GM18868 (cell line): ENCODE data around the gene PPP1R12A.

Source experiments
- ATAC-seq: cut with Tn5 transposase; IDR thresholded peaks from one replicate; pipeline ENCODE4 v1.9.1; 2021; ENCODE audit warnings: mild to moderate bottlenecking, moderate library complexity; ENCODE audit not compliant: unreplicated experiment

PPP1R12A gene

DNA sequence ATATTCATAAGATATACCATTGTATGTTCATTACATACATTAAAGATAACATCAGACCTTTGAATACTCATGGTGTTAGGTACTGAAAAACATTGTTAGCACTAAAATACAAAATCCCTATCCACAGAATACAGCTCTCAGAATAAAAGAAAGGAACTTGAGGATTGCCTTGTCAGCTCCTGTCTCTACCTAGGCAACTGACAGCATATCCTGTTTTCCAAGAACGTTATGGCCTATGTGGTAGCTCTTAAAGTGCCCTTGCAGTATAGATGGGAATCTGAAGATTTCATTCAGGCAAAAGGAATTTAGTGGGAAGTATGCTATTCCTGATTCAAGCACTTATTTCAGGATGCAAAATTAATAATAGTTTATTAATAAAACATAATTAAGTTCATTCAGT is 1.8 kb upstream of the PPP1R12A start:
- no peak for ATAC-seq

DNA sequence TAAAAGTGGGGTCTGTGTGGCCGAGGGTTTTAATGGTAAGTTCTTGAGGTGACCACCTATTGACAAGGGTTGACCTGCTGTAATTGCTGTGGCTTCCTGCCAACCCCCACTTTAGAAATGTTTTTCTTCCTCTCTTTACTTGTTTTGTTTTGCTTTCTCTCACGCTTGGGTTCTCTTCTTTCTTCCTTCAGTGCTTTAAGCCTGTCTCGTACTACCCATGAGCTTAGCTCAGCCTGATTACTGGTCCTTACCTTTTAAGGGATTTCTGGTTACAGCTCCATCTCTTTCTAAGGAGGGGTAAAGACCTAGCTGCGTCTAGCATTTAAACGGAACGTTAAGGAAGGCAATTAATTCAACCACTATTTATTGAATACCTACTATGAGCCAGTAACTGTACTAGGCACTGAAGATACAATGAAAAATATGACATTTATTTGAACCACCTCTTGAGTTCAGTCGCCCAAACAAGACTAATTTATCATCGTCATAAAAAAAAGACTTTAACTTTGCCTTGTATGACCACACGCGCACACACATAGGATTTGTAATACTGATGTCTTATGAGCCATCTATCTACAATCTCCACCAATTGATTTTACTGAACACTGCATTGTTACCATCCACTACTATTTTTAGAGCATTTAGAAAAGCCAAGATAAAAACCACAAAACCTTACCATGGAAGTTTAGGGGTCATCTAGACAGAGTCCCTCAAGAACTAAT is 888 bp upstream of the PPP1R12A start:
- ATAC-seq = peak; percentile 13

DNA sequence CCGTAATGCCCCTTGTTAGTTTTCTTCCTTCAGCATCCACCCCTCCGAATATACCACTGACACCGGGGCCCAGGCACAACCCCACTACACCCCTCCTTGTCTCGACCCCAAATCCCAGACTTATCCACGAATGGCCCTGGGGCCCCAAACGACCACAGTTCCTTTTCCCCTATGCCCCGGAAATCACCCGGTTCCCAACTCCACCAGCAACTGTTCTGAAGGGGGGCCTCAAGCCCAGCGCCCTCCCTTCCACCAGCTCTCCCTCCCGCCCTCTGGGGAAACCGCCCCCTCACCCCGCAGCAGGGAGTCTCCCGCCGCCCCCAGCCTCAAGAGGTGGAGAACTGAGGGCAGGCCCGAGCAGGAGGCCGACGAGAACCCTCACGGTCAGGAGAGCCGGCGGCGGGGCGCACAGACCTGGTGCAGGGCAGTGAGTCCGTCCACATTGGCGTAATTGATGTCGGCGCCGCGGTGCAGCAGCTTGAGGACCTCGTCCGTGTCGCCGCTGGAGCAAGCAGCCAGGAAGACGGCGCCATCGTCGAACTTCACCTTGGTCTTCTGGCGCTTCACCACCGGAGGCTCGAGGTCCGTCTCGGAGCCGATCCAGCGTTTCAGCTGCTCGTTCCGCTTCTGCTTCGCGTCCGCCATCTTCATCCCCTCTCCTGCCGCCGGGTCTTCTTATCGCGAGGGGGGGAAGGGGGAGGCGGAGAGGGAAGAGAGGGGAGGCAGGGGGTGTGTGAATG is 446 bp downstream of the PPP1R12A start:
- ATAC-seq = peak; percentile 12

DNA sequence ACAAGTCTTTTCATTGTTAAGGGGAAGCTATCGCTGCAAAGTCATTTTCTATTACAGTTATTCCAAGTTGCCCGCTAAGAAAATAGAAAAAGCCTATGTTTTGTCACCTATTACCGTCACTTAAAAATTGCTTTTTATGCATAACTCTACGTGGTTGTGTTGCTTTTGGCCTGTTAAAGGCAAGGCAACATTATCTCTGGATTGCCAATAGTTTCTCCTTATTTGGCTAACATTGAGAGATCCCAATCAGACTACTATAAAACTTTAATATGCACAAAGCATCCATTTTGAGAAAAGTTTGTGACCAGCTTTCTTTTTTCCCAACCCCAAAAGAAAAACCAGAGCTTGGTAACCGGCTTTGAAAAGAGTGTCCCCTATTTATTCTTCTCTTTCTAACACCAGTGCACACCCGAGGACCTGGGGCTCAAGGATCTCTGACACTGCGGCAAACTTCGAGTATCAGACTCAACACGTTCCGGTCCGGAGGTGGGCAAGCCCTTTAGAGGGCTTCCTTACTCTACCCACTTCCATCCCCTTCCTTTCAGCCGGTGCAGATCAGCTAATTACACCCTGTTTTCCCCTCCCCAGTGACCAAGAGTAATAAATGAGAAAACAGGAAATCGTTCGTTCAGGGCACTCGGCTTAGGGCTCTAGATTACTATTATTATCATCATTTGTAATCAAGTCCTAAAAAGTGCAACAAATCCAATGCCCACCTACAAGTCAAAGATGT is 1.2 kb downstream of the PPP1R12A start:
- peak; percentile 2 for ATAC-seq

DNA sequence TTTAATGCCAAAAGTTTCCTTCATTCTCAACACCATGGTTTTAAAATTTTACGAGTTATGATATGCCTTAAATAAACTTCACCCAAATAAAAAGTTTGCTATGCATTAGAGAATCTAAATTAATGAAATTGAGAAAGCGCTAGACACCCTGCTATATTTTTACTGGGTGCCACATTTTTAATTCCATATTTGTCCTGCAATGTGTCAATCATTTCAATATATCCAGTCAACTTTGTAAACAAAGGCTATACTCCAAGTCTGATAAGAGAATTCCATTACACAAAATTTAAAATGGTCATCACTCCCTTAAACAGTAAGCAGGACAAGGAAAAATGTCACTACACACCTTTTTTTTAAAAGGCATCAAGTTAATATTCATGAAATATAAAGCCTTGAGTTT is 1.9 kb downstream of the PPP1R12A start:
- no peak for ATAC-seq

DNA sequence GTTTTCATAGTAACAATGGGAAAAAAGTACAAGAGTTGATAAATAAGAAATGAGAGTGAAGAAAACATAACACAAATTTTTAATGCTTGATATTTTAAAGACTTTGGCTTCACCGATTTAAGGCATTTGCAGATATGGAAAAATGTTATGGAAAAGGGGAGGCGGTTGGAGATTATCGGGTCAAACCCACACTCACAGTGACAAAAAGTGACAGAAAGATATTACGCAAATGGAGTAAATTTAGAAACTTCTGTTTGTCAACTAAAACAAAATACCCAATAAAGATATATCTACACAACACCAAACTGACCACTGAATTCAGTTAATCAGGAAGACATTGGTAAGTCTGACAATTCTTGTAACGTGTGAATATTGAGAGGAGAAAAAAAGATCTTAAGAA is 2.5 kb downstream of the PPP1R12A start:
- ATAC-seq = no peak

DNA sequence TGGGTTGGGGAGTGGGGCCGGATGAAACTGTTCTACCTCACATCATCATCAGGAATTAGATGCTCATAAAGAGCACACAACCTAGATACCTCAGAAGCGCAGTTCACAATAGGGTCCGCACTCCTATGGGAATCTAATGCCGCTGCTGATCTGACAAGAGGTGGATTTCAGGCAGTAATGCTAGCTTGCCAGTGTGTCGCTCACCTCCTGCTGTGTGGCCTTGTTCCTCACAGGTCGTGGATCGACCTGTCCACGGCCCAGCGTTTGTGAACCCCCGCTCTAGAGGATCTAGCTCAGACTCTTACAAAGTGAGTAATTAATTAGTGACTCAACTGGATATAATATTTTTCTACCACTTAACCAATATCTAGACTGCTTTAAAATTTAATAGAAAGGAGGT is 5.8 kb downstream of the PPP1R12A start:
- ATAC-seq = no peak

DNA sequence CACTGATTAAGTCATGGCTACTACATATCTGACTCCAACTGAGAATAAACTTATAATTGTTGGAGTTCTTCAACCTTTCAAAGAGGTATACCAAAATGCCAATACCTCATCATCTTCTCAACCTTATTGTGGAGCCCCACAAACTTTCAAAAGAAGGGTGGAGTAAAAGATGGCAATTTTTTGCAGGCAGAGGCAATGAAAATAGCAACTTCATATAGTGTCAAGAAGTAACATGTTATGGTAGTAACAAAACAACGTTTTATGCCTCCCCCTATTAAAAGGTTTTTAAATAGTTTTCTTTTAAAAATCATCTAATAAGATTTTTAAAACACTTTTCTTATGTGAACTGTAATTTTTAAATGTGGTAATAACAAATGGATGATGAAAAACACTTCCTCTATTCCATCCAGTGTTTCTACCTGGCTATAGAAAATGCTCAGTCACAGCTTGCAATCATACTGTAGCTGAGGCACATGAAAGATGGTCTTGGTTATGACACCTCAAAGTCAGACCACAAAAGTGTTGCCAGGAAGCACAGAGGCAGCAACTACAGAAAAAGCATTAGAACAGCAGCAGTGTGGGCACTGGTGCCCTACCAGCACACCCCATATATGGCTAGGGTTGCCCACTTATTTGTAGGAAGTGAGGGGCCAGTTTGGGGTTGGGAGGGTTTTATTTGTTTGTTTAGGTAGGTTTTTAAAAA is 7.0 kb downstream of the PPP1R12A start:
- ATAC-seq = peak; percentile 99

DNA sequence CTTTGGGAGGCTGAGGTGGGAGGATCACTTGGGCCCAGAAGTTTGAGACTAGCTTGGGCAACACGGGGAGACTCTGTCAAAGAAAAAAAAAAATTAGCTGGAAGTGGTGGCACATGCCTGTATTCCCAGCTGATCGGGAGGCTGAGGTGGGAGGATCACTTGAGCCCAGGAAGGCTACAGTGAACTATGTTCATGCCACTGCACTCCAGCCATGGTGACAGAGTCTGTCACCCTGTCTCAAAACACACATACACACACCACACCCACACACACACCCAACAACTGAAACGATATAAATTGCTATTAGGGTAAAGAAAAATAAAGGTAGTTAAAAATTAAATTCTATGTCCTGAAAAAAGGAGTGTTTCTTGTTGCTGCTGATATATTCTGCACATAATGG is 7.9 kb downstream of the PPP1R12A start:
- ATAC-seq = no peak

DNA sequence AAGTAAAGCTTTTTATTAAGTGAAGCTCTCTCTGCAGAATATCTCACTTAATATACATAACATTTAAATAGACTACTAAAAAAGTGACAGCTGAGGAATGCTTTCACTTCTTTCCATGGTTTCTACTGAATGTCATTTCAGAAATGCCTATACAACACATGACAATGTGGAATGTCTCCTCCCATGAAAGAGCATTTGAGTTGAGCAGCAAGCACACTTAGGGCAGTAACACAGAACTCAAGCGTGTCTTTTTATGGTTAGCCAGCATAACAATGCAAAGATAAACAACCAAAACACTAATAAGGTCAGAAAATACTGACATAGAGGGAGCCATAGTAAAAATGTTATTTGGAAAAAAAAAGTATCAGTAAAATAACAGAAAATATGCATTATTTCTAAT is 9.4 kb downstream of the PPP1R12A start:
- no peak for ATAC-seq

DNA sequence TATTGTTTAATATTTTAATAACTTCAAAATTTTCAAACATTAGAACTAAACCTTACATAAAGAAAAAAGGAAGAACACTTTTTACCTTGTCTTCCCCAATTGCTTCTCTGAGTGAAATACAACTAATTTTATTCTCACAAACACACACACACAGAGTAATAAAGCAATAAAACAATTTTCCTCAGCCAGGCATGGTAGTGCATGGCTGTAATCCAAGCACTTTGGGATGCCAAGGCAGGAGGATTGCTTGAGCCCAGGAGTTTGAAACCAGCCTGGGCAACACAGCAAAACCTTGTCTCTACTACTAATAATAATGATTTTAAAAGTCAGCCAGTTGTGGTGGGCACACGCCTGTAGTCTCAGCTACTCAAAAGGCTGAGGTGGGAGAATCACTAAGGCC is 13.1 kb downstream of the PPP1R12A start:
- no peak for ATAC-seq

DNA sequence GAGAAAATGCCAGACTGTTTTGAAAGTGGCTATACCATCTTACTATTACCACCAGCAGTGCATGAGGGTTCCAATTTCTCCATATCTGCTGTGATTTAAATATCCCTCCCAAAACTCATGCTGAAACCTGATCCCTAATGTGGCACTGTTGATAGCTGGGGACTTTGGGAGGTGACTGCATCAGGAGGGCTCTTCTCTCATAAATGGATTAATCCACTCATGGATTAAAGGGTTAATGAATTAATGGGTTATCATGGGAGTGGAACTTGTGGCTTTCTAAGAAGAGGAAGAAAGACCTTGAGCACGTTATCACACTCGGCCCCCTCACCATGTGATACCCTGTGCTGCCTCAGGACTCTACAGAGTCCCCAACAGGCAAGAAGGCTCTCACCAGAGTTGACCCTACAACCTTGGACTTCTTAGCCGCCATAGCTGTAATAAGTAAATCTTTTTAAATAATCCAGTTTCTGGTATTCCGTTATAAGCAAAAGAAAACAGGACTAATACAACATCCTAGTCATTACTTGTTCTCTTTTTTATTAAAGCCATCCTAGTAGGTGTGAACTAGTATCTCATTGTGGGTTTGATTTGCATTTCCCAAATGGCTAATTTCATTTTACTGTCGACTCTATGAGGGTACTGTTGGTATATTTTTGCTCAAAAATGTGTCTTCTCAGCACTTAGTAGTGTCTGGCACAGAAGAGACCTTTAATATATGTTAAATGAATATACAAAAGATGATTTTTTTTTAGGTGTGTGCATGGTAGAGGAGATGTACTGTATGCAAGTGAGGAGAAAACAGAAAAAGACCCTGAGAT is 14.3 kb downstream of the PPP1R12A start:
- no peak for ATAC-seq

DNA sequence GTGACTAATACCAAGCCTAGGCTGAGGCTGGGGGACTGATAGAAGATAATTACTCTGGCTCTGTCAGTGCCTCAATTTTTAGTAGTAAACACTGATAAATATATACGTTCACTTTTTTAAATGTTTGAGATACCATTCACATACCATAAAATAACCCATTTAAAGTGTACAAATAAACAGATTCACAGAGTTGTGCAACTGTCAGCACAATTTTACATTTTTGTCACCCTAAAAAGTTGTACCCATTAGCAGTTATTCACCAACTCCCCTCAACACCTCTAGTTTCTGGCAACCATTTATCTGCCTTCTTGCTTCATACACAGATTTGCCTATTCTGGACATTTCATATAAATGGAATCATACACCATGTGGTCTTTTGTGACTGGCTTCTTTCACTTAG is 15.1 kb downstream of the PPP1R12A start:
- ATAC-seq = no peak

DNA sequence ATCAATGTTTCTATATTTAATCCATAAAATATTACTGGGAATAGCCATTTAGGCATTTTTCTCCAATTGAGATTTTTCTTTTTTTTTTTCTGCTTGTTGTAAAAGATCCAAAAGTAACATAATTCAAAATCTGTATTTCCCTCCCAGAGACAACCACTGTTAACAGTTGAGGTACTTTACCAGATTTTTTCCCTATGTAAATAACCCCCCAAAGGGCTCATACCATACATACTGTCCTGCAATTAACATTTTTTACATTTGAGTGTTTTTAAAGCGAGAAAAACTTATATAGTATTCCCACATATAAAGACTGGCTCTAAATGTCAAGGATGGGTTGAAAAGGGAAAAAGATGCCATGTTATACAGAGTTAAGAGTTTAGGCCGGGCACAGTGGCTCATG is 18.1 kb downstream of the PPP1R12A start:
- no peak for ATAC-seq

DNA sequence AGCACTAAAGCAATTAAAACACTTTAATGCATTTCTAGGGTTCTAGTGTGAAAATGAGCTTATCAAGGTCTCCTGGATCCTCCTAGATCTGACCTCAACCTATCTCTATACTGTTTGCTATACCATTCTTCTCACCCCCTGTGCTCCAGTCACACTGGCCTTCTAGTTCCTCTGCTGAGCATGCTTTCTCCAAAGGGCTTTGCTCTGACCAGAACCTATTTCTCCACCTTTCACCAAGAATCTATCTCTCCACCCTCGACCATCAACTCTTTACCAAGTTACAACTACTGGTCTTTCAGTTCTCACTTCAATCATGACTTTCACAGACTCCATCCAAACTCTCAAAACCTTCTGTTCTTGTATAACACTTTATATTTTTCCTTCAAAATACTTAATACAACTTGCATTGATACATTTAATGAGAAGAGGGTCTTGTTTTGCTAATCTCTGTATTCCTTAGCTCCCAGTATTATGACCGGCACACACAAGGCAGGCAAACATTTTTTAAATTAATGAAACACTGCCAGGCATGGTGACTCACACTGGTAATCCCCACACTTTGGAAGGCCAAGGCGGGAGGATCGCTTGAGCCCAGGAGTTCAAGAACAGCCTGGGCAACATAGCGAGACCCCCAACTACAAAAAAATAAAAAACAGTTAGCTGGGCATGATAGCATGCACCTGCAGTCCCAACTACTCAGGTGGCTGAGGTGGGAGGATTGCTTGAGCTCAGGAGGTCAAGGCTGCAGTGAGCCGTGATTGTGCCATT is 22.8 kb downstream of the PPP1R12A start:
- peak; percentile 41 for ATAC-seq

DNA sequence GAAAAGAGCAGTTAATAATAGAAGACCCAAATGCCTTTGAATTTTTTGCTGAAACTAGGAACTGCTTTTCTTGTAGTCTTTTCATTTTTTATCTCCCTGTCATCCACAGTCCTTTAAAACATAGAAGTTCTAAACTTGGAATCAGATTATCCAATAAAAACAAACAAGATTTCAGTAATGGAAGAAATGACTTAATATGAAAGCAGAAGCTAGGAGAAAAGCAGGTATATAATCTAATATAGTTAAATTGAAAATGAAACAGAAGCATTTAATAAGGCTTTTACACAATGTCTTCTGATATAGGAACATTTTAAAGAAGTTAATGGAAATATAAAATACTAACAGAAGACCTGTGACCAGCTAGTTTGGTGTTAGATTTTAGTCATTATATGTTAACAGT is 26.5 kb downstream of the PPP1R12A start:
- ATAC-seq = no peak

DNA sequence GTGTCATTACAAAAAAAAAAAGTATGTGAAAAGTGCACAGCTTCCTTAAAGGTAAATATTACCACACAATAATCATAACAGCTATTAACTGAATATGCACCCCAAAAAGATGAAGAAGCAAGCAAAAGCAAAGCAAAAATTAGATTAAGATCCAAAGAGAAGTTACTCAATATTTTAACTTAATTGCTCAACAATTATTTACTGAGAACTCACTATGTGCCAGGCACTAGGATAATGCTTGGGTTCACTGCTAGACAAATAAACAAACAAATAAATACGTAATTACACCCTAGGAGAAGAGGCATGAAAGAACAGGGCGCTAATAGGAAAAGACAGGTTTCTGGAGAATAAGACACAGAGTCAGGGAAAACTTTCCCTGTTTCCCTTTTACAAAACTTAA is 33.4 kb downstream of the PPP1R12A start:
- no peak for ATAC-seq

DNA sequence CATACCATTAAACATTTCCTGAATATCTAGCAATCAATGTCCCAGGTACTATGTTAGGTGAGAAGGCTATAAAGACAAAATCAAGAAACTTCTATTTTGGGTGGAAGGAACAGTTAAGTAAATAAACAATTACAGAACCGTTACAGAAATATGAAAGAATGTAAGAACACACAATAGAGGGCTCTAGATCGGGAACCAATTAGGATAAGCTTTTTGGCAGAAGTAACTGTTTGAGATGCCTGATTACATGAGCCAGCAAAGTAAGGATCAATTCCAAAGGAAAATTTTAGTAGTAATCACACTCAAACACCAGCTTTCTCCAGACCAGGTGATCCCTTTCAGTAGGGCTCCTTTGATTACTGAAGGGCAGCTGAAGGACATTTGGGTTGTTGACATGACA is 33.9 kb downstream of the PPP1R12A start:
- no peak for ATAC-seq

DNA sequence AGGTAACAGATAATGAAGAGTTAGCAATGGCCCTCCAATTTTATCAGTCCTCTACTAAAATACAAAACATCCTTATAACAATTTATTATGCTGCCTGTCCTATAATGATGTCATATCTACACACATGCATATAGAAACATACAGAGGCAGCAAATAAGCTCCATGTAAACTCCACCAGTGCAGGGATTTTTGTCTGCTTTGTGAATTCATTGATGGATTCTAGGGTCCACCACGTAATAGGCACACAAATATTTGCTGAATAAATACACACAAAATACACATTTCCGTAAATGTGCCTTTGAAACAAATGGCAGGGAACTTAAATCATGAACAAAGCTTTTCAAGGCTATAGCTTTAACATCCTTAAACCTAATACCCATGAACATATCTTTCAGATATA is 34.7 kb downstream of the PPP1R12A start:
- ATAC-seq = no peak

DNA sequence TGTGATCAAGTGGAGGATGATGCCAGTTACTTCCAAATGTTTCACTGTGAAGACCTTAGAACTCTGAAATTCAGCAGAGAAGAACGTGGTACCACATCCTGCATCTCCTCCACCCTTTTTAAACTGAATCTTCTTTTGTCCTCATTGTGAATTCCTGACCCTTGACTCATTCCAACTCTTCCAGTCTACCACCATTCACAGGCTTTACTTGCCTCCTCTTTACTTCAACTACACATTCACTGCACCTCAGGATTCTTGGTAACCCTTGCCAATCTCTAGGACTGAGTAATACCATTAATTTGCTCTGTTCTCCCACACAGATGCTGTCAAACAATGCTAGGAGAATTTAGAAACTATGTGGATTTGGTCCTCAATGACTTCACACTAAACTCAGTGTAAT is 37.3 kb downstream of the PPP1R12A start:
- ATAC-seq = no peak
